ENCODE results near the gene NUDT7. TPM values are rescaled to one million over a fixed set of nuclear protein-coding genes. Genes with fewer than 3 reads are reported as not detected.

Gene NUDT7
- polyA plus RNA-seq (2013), result 4.1 TPM in 2 replicates

DNA sequence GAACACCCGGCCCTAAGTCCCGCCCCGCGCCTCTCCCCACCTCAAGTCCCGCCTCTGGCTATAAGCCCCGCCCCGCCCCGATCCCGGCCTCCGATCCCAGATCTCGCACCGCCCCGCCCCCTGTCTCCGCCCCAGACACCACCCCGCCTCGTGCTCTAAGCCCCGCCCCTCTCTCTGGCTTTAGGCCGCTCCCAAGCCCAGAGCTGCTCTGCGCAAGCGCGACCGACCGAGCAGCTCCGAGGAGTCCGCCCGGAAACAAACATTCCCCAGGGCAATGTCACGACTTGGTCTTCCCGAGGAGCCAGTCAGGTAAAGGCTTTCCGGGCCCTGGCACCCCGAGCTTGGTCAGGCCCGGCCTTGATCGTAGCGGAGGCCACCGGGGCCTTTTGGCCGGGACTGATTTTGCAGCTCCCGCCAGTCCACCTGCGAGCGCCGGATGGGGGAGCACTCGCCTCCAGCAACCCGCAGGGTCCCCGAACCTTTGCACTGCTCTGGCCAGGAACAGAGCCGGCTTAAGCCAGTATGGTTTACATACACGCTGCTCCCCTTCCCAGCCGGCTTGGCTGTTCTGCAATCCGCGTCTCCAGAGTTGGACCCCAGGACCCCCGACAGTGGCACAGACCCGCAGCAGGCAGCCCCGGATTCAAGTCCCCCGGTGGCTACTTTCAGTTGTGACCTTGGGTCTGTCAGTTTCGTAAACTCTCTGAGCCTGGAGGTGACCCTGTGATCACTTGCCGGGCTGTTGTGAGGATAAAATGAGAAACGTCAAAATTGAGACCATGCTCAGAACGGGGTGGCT is at the start of gene NUDT7:
TSS of gene NUDT7 (plus strand) at position 206 of the 799 bp plus-strand sequence. CDS start at position 275, 69 bp downstream.
- DNase-seq, result peak; percentile 98 to 99
- H2BK12ac ChIP-seq (ENCODE audit: low read length), result peak within 1 kb of the TSS; percentile 2
- H3K23ac ChIP-seq (ENCODE audit: low read length), result no peak within 1 kb of the TSS
- peak within 1 kb of the TSS; percentile 39 for H4K12ac ChIP-seq (ENCODE audit: low read depth, low read length)
- no peaks in the 10 kb centered on the region for H3K9me3 ChIP-seq (ENCODE audit: insufficient read depth, low read depth, low read length)
- H3K79me2 ChIP-seq (ENCODE audit: control insufficient read depth, insufficient read depth, low read length, poor library complexity), result peaks cover 4% of the 10 kb centered on the region
- H2AK5ac ChIP-seq (ENCODE audit: low read length), result no peak within 1 kb of the TSS
- no CpG with 5 or more reads among the region's 55 CpGs for WGBS (ENCODE audit: extremely low coverage, insufficient coverage, insufficient read length)
- peak within 1 kb of the TSS; percentile 23 for H3K14ac ChIP-seq (ENCODE audit: low read length)
- H3K79me1 ChIP-seq (ENCODE audit: low read length), result peaks cover 8% of the 10 kb centered on the region
- H3K4me1 ChIP-seq (ENCODE audit: control insufficient read depth in 1 of 2, insufficient read depth in 2 of 2, low read length in 2 of 2), result peaks cover 0 to 5% of the 10 kb centered on the region in 2 experiments
- peak within 1 kb of the TSS; percentile 82 for H3K4ac ChIP-seq (ENCODE audit: low read depth, low read length)
- peak within 1 kb of the TSS; percentile 80 for H2BK5ac ChIP-seq (ENCODE audit: low read depth, low read length, poor library complexity)
- H2BK120ac ChIP-seq (ENCODE audit: insufficient read depth, low read length, poor library complexity), result peak within 1 kb of the TSS; percentile 91
- H4K91ac ChIP-seq (ENCODE audit: low read depth, low read length), result peak within 1 kb of the TSS; percentile 71
- H3K4me3 ChIP-seq (ENCODE audit: low read depth, low read length), result peak within 1 kb of the TSS; percentile 79
- peak within 1 kb of the TSS; percentile 91 for H2AFZ ChIP-seq (ENCODE audit: insufficient read depth, low read length, poor library complexity)
- H3K27me3 ChIP-seq (ENCODE audit: insufficient read depth, low read length), result no peaks in the 10 kb centered on the region
- H3K27ac ChIP-seq (ENCODE audit: low read depth, low read length), result peak within 1 kb of the TSS; percentile 68
- H4K8ac ChIP-seq (ENCODE audit: low read depth, low read length), result peak within 1 kb of the TSS; percentile 72
- H3K36me3 ChIP-seq (ENCODE audit: control insufficient read depth in 1 of 2, insufficient read depth in 2 of 2, low read length in 2 of 2), result no peaks in the 10 kb centered on the region
- peak within 1 kb of the TSS; percentile 86 for H3K9ac ChIP-seq (ENCODE audit: low read length)
- peak within 1 kb of the TSS; percentile 95 for H3K4me2 ChIP-seq (ENCODE audit: low read length)
- H3K18ac ChIP-seq (ENCODE audit: low read length), result peak within 1 kb of the TSS; percentile 94

GRCh38 chr16:77674888-77675287 is 47.4 kb upstream of the NUDT7 start:
- Histone ChIP-seq H3K27me3 (ENCODE audit: insufficient read depth, low read length) (no peaks in the 10 kb centered on the region), H2BK120ac (ENCODE audit: insufficient read depth, low read length, poor library complexity) (no peak overlapping the region), H4K8ac (ENCODE audit: low read depth, low read length) (no peak overlapping the region), H3K9ac (ENCODE audit: low read length) (no peak overlapping the region), H3K36me3 (ENCODE audit: control insufficient read depth in 1 of 2, insufficient read depth in 2 of 2, low read length in 2 of 2) (no peaks in the 10 kb centered on the region), H4K12ac (ENCODE audit: low read depth, low read length) (no peak overlapping the region), H3K18ac (ENCODE audit: low read length) (no peak overlapping the region), H2AK5ac (ENCODE audit: low read length) (no peak overlapping the region), H3K79me2 (ENCODE audit: control insufficient read depth, insufficient read depth, low read length, poor library complexity) (no peaks in the 10 kb centered on the region), H3K4me1 (ENCODE audit: control insufficient read depth in 1 of 2, insufficient read depth in 2 of 2, low read length in 2 of 2) (peaks cover 5 to 6% of the 10 kb centered on the region in 2 experiments), H3K23ac (ENCODE audit: low read length) (no peak overlapping the region), H3K79me1 (ENCODE audit: low read length) (peaks cover 9% of the 10 kb centered on the region), H2BK5ac (ENCODE audit: low read depth, low read length, poor library complexity) (no peak overlapping the region), H3K4me2 (ENCODE audit: low read length) (no peak overlapping the region), H3K9me3 (ENCODE audit: insufficient read depth, low read depth, low read length) (no peaks in the 10 kb centered on the region), H2AFZ (ENCODE audit: insufficient read depth, low read length, poor library complexity) (no peak overlapping the region), H3K4me3 (ENCODE audit: low read depth, low read length) (no peak overlapping the region), H3K14ac (ENCODE audit: low read length) (no peak overlapping the region), H3K4ac (ENCODE audit: low read depth, low read length) (no peak overlapping the region), H2BK12ac (ENCODE audit: low read length) (no peak overlapping the region), H4K91ac (ENCODE audit: low read depth, low read length) (no peak overlapping the region), H3K27ac (ENCODE audit: low read depth, low read length) (no peak overlapping the region)
- DNase-seq, result peak; percentile 62 to 84
- WGBS (ENCODE audit: extremely low coverage, insufficient coverage, insufficient read length), result no CpG with 5 or more reads among the region's 4 CpGs

DNA sequence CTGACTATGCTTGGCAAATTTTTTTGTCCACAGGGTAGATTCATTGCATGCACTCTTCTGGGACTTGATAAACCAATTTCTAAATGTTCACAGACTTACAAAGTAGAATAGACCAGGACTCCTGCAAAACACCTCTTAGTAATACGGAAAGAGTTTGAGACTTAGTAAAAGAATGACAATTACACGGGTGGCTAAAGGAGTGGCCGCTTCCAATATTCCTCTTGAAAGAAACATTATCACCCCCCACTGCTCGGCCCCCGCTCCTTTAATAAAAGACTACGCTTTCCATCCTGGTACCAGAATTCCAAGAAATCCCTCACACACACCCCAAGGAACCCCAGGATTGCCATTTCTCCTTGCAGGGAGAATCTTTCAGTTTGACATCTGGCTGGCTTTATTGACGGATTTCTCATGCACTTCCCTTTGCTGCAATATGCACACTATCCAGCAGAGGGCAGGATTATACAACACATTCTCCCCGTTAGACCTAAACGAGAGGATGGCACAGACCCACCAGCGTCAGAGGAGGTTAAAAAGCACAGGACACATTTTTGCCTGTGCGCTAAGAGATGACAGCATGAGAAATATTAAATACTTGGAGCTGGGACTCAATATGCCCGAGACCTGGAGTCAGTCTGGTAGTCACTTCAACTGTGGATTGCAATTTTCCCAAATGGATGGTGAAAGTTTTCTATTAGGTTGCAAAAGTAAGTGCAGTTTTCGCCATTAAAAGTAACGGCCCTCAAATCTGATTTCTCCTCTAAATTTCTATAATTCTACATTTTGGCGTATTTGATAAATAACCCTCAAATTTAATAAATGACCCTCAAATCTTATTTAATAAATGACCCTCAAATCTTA is 46.6 kb upstream of the NUDT7 start:
- Histone ChIP-seq H3K27me3 (ENCODE audit: insufficient read depth, low read length) (no peaks in the 10 kb centered on the region), H2AFZ (ENCODE audit: insufficient read depth, low read length, poor library complexity) (no peak overlapping the region), H3K4me2 (ENCODE audit: low read length) (no peak overlapping the region), H3K4ac (ENCODE audit: low read depth, low read length) (no peak overlapping the region), H4K91ac (ENCODE audit: low read depth, low read length) (no peak overlapping the region), H3K36me3 (ENCODE audit: control insufficient read depth in 1 of 2, insufficient read depth in 2 of 2, low read length in 2 of 2) (no peaks in the 10 kb centered on the region), H2AK5ac (ENCODE audit: low read length) (no peak overlapping the region), H2BK12ac (ENCODE audit: low read length) (no peak overlapping the region), H2BK120ac (ENCODE audit: insufficient read depth, low read length, poor library complexity) (no peak overlapping the region), H3K4me3 (ENCODE audit: low read depth, low read length) (no peak overlapping the region), H3K14ac (ENCODE audit: low read length) (no peak overlapping the region), H3K9ac (ENCODE audit: low read length) (no peak overlapping the region), H3K4me1 (ENCODE audit: control insufficient read depth in 1 of 2, insufficient read depth in 2 of 2, low read length in 2 of 2) (peaks cover 5 to 6% of the 10 kb centered on the region in 2 experiments), H3K79me2 (ENCODE audit: control insufficient read depth, insufficient read depth, low read length, poor library complexity) (no peaks in the 10 kb centered on the region), H3K9me3 (ENCODE audit: insufficient read depth, low read depth, low read length) (no peaks in the 10 kb centered on the region), H3K27ac (ENCODE audit: low read depth, low read length) (no peak overlapping the region), H4K8ac (ENCODE audit: low read depth, low read length) (no peak overlapping the region), H4K12ac (ENCODE audit: low read depth, low read length) (no peak overlapping the region), H3K23ac (ENCODE audit: low read length) (no peak overlapping the region), H2BK5ac (ENCODE audit: low read depth, low read length, poor library complexity) (no peak overlapping the region), H3K18ac (ENCODE audit: low read length) (no peak overlapping the region), H3K79me1 (ENCODE audit: low read length) (peaks cover 9% of the 10 kb centered on the region)
- WGBS (ENCODE audit: extremely low coverage, insufficient coverage, insufficient read length), result no CpG with 5 or more reads among the region's 15 CpGs
- DNase-seq, result peak; percentile 71 to 95

DNA sequence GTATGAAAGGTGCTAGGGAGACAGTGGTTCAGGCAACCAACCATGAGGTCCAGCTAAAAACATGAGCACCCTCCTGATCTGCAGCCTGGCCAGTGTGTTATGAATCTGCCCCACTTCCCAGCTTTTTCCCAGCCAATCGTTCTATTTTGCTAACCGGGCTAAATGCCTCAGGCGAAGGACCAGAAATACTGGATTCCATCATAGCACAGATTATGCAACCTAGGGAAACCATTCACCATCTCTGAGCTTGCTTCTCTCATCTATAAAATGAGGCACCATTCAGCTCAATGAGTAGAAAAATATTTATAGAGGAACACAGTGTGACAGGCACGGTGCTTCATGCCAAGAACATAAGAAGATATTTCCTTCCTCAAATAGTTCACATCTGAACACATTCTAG is 45.2 kb upstream of the NUDT7 start:
- peak overlapping the region; percentile 4 for H4K8ac ChIP-seq (ENCODE audit: low read depth, low read length)
- H3K4me2 ChIP-seq (ENCODE audit: low read length), result peak overlapping the region; percentile 38
- H2BK5ac ChIP-seq (ENCODE audit: low read depth, low read length, poor library complexity), result peak overlapping the region; percentile 4
- H4K91ac ChIP-seq (ENCODE audit: low read depth, low read length), result peak overlapping the region; percentile 39
- H3K4me1 ChIP-seq (ENCODE audit: control insufficient read depth in 1 of 2, insufficient read depth in 2 of 2, low read length in 2 of 2), result peaks cover 5 to 6% of the 10 kb centered on the region in 2 experiments
- H3K79me2 ChIP-seq (ENCODE audit: control insufficient read depth, insufficient read depth, low read length, poor library complexity), result no peaks in the 10 kb centered on the region
- no peak overlapping the region for H4K12ac ChIP-seq (ENCODE audit: low read depth, low read length)
- H2AK5ac ChIP-seq (ENCODE audit: low read length), result no peak overlapping the region
- no peak overlapping the region for H2BK12ac ChIP-seq (ENCODE audit: low read length)
- peak overlapping the region; percentile 14 for H3K27ac ChIP-seq (ENCODE audit: low read depth, low read length)
- WGBS (ENCODE audit: extremely low coverage, insufficient coverage, insufficient read length), result no CpG with 5 or more reads among the region's 4 CpGs
- peaks cover 9% of the 10 kb centered on the region for H3K79me1 ChIP-seq (ENCODE audit: low read length)
- H3K23ac ChIP-seq (ENCODE audit: low read length), result no peak overlapping the region
- H3K4me3 ChIP-seq (ENCODE audit: low read depth, low read length), result no peak overlapping the region
- no peak overlapping the region for H2AFZ ChIP-seq (ENCODE audit: insufficient read depth, low read length, poor library complexity)
- no peak overlapping the region for H3K9ac ChIP-seq (ENCODE audit: low read length)
- H2BK120ac ChIP-seq (ENCODE audit: insufficient read depth, low read length, poor library complexity), result no peak overlapping the region
- H3K14ac ChIP-seq (ENCODE audit: low read length), result no peak overlapping the region
- no peaks in the 10 kb centered on the region for H3K36me3 ChIP-seq (ENCODE audit: control insufficient read depth in 1 of 2, insufficient read depth in 2 of 2, low read length in 2 of 2)
- peak; percentile 91 to 99 for DNase-seq
- no peaks in the 10 kb centered on the region for H3K9me3 ChIP-seq (ENCODE audit: insufficient read depth, low read depth, low read length)
- H3K18ac ChIP-seq (ENCODE audit: low read length), result no peak overlapping the region
- H3K4ac ChIP-seq (ENCODE audit: low read depth, low read length), result no peak overlapping the region
- no peaks in the 10 kb centered on the region for H3K27me3 ChIP-seq (ENCODE audit: insufficient read depth, low read length)

Measured in trophoblast cell (in vitro differentiated cells and primary cell).